SK-N-SH treated with all-trans-retinoic acid at 6 μM for 48 hours (cell line): ENCODE data around the gene UNC45B.

Experiments
- RARB ChIP-seq: fragments of 250-450 bp; sonication (Bioruptor Pico); IDR thresholded peaks from 2 replicates; pipeline ENCODE4 v1.8.0; 2021; ENCODE audit warnings: mild to moderate bottlenecking, moderate library complexity
- ZNF70 ChIP-seq: fragments of 450-650 bp; formaldehyde crosslinking; IDR thresholded peaks from 2 replicates; pipeline ENCODE4 v1.5.0; 2020; ENCODE audit warnings: mild to moderate bottlenecking, moderate library complexity
- TF ChIP-seq, protein P1 (sequence below): fragments of 250-450 bp; sonication (Bioruptor Pico); IDR thresholded peaks from 2 replicates; pipeline ENCODE4 v1.5.1; 2020; ENCODE audit warnings: low read depth, mild to moderate bottlenecking, moderate library complexity
- TF ChIP-seq, protein P2 (sequence below): fragments of 250-450 bp; sonication (Bioruptor Pico); IDR thresholded peaks from 2 replicates; pipeline ENCODE4 v1.8.0; 2020; ENCODE audit warnings: mild to moderate bottlenecking, moderate library complexity, borderline replicate concordance
- TF ChIP-seq, protein P3 (sequence below): fragments of 250-450 bp; sonication (Bioruptor Pico); IDR thresholded peaks from 2 replicates; pipeline ENCODE4 v1.5.0; 2020; ENCODE audit warnings: mild to moderate bottlenecking, moderate library complexity
- TF ChIP-seq, protein P4 (sequence below): fragments of 250-450 bp; sonication (Bioruptor Pico); IDR thresholded peaks from 2 replicates; pipeline ENCODE4 v1.5.1; 2021; ENCODE audit warnings: mild to moderate bottlenecking, moderate library complexity
- TF ChIP-seq, protein P5 (sequence below): fragments of 250-450 bp; sonication (Bioruptor Pico); IDR thresholded peaks from 2 replicates; pipeline ENCODE4 v1.8.0; 2021; ENCODE audit warnings: low read depth, mild to moderate bottlenecking, moderate library complexity, borderline replicate concordance

DNA sequence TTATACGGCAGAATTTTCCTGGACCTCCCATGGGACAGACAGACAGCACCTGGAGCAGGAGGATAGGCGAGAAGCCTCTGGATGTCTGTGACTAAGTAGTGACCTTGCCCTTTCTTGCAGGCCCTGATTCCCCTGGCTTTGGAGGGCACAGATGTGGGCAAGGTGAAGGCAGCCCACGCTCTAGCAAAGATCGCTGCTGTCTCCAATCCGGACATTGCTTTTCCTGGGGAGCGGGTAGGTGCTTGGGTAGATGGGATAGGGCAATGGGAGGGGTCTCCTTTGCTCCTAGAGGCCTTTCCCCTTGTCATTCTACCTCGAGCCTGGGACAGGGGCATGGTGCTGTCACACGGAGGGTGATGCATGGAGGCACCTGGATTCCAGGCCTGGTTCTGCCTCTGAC lies 29.3 kb downstream of the UNC45B start:
- TF ChIP-seq ZNF70 (CRISPR knock-in tag) (no peak), RARB (CRISPR knock-in tag) (no peak)
- TF ChIP-seq, protein P1, sequence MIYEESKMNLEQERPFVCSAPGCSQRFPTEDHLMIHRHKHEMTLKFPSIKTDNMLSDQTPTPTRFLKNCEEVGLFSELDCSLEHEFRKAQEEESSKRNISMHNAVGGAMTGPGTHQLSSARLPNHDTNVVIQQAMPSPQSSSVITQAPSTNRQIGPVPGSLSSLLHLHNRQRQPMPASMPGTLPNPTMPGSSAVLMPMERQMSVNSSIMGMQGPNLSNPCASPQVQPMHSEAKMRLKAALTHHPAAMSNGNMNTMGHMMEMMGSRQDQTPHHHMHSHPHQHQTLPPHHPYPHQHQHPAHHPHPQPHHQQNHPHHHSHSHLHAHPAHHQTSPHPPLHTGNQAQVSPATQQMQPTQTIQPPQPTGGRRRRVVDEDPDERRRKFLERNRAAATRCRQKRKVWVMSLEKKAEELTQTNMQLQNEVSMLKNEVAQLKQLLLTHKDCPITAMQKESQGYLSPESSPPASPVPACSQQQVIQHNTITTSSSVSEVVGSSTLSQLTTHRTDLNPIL, result no peak
- TF ChIP-seq, protein P2, sequence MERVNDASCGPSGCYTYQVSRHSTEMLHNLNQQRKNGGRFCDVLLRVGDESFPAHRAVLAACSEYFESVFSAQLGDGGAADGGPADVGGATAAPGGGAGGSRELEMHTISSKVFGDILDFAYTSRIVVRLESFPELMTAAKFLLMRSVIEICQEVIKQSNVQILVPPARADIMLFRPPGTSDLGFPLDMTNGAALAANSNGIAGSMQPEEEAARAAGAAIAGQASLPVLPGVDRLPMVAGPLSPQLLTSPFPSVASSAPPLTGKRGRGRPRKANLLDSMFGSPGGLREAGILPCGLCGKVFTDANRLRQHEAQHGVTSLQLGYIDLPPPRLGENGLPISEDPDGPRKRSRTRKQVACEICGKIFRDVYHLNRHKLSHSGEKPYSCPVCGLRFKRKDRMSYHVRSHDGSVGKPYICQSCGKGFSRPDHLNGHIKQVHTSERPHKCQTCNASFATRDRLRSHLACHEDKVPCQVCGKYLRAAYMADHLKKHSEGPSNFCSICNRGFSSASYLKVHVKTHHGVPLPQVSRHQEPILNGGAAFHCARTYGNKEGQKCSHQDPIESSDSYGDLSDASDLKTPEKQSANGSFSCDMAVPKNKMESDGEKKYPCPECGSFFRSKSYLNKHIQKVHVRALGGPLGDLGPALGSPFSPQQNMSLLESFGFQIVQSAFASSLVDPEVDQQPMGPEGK (CRISPR knock-in tag), result no peak
- TF ChIP-seq, protein P3, sequence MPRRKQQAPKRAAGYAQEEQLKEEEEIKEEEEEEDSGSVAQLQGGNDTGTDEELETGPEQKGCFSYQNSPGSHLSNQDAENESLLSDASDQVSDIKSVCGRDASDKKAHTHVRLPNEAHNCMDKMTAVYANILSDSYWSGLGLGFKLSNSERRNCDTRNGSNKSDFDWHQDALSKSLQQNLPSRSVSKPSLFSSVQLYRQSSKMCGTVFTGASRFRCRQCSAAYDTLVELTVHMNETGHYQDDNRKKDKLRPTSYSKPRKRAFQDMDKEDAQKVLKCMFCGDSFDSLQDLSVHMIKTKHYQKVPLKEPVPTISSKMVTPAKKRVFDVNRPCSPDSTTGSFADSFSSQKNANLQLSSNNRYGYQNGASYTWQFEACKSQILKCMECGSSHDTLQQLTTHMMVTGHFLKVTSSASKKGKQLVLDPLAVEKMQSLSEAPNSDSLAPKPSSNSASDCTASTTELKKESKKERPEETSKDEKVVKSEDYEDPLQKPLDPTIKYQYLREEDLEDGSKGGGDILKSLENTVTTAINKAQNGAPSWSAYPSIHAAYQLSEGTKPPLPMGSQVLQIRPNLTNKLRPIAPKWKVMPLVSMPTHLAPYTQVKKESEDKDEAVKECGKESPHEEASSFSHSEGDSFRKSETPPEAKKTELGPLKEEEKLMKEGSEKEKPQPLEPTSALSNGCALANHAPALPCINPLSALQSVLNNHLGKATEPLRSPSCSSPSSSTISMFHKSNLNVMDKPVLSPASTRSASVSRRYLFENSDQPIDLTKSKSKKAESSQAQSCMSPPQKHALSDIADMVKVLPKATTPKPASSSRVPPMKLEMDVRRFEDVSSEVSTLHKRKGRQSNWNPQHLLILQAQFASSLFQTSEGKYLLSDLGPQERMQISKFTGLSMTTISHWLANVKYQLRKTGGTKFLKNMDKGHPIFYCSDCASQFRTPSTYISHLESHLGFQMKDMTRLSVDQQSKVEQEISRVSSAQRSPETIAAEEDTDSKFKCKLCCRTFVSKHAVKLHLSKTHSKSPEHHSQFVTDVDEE (CRISPR knock-in tag), result no peak
- TF ChIP-seq, protein P4, sequence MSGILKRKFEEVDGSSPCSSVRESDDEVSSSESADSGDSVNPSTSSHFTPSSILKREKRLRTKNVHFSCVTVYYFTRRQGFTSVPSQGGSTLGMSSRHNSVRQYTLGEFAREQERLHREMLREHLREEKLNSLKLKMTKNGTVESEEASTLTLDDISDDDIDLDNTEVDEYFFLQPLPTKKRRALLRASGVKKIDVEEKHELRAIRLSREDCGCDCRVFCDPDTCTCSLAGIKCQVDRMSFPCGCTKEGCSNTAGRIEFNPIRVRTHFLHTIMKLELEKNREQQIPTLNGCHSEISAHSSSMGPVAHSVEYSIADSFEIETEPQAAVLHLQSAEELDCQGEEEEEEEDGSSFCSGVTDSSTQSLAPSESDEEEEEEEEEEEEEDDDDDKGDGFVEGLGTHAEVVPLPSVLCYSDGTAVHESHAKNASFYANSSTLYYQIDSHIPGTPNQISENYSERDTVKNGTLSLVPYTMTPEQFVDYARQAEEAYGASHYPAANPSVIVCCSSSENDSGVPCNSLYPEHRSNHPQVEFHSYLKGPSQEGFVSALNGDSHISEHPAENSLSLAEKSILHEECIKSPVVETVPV, result no peak
- TF ChIP-seq, protein P5, sequence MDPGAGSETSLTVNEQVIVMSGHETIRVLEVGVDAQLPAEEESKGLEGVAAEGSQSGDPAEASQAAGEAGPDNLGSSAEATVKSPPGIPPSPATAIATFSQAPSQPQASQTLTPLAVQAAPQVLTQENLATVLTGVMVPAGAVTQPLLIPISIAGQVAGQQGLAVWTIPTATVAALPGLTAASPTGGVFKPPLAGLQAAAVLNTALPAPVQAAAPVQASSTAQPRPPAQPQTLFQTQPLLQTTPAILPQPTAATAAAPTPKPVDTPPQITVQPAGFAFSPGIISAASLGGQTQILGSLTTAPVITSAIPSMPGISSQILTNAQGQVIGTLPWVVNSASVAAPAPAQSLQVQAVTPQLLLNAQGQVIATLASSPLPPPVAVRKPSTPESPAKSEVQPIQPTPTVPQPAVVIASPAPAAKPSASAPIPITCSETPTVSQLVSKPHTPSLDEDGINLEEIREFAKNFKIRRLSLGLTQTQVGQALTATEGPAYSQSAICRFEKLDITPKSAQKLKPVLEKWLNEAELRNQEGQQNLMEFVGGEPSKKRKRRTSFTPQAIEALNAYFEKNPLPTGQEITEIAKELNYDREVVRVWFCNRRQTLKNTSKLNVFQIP (CRISPR knock-in tag), result no peak
